GM21367 (cell line): ENCODE measurements around the gene DNAJB8.

ENCODE experiments used
- ATAC-seq: cut with Tn5 transposase; IDR thresholded peaks from one replicate; pipeline ENCODE4 v1.9.1; 2021; ENCODE audit not compliant: unreplicated experiment

DNAJB8 gene

GRCh38 chr3:128468791-128469527, 2.3 kb upstream of the DNAJB8 start:
- no peak for ATAC-seq

- no peak for ATAC-seq
Measured at GRCh38 chr3:128468285-128468790, 1.6 kb upstream of the DNAJB8 start.

GRCh38 chr3:128464702-128465101, 2.0 kb downstream of the DNAJB8 start:
- no peak for ATAC-seq

- ATAC-seq: no peak
Measured at GRCh38 chr3:128464188-128464587, 2.5 kb downstream of the DNAJB8 start.

GRCh38 chr3:128463771-128464170, 2.9 kb downstream of the DNAJB8 start:
- ATAC-seq: no peak

- ATAC-seq: no peak
Measured at GRCh38 chr3:128463354-128463753, 3.3 kb downstream of the DNAJB8 start.

- no peak for ATAC-seq
Measured at GRCh38 chr3:128462931-128463330, 3.8 kb downstream of the DNAJB8 start.

GRCh38 chr3:128462341-128462910, 4.3 kb downstream of the DNAJB8 start:
- no peak for ATAC-seq

GRCh38 chr3:128461731-128462130, 5.0 kb downstream of the DNAJB8 start:
- ATAC-seq: no peak

- no peak for ATAC-seq
Measured at GRCh38 chr3:128459461-128459820, 7.2 kb downstream of the DNAJB8 start.

GRCh38 chr3:128458746-128459460, 7.8 kb downstream of the DNAJB8 start:
- no peak for ATAC-seq

- no peak for ATAC-seq
Measured at GRCh38 chr3:128457937-128458336, 8.8 kb downstream of the DNAJB8 start.

GRCh38 chr3:128456776-128457715, 9.6 kb downstream of the DNAJB8 start:
- ATAC-seq: no peak

GRCh38 chr3:128455786-128456748, 10.6 kb downstream of the DNAJB8 start:
- ATAC-seq: no peak

GRCh38 chr3:128455116-128455515, 11.6 kb downstream of the DNAJB8 start:
- no peak for ATAC-seq

GRCh38 chr3:128454310-128454618, 12.4 kb downstream of the DNAJB8 start:
- ATAC-seq: no peak

GRCh38 chr3:128453501-128454309, 13.0 kb downstream of the DNAJB8 start:
- no peak for ATAC-seq

- no peak for ATAC-seq
Measured at GRCh38 chr3:128452678-128453275, 13.9 kb downstream of the DNAJB8 start.

GRCh38 chr3:128452120-128452519, 14.6 kb downstream of the DNAJB8 start:
- no peak for ATAC-seq
